Activated B cell treated with CpG ODN at 0.5 μM for 24 hours (primary cell): ENCODE data around the gene C2orf81. TPM values are rescaled to one million over a fixed set of nuclear protein-coding genes. Genes with fewer than 3 reads are reported as not detected.

Experiments used
- ATAC-seq: fragments of 200-7000 bp; cut with Tn5 transposase; one replicate; pipeline ENCODE4 v1.10.0; 2021; ENCODE audit warnings: low read depth, mild to moderate bottlenecking, moderate library complexity
- CTCF ChIA-PET: fragments of 350-600 bp; sonication (Branson Sonifier 250); formaldehyde crosslinking; loops from one replicate; lab custom pipeline; 2021; ENCODE audit warnings: antibody characterized with exemption; lab: Charles Lee
- POLR2A ChIA-PET: fragments of 350-600 bp; sonication (Branson Sonifier 250); formaldehyde crosslinking; loops from one replicate; lab custom pipeline; 2021; ENCODE audit warnings: antibody characterized with exemption; lab: Charles Lee
- DNase-seq: peaks from one replicate; pipeline ENCODE4 v3.0.0; 2022
- H3K27ac Mint-ChIP-seq: one replicate; pipeline ENCODE4 v1.8.0; 2020; ENCODE audit warnings: mixed read lengths
- H3K27me3 Mint-ChIP-seq: one replicate; pipeline ENCODE4 v1.8.0; 2021; ENCODE audit warnings: mixed read lengths
- H3K36me3 Mint-ChIP-seq: one replicate; pipeline ENCODE4 v1.8.0; 2021; ENCODE audit warnings: low read depth, mixed read lengths
- H3K4me1 Mint-ChIP-seq: one replicate; pipeline ENCODE4 v1.8.0; 2021; ENCODE audit warnings: mixed read lengths
- H3K4me3 Mint-ChIP-seq: one replicate; pipeline ENCODE4 v1.8.0; 2020; ENCODE audit warnings: mild to moderate bottlenecking, mixed read lengths
- H3K9me3 Mint-ChIP-seq: one replicate; pipeline ENCODE4 v1.8.0; 2020; ENCODE audit warnings: mixed read lengths
- CTCF ChIP-seq: fragments of 200-600 bp; IDR thresholded peaks from one replicate; pipeline ENCODE4 v1.8.0; 2022; ENCODE audit warnings: antibody characterized with exemption, mild to moderate bottlenecking
- intact Hi-C: fragments of 100-400 bp; cut with micrococcal nuclease; formaldehyde crosslinking; loops from one replicate; pipeline ENCODE4 v1.15.1; 2024
- total RNA-seq: library from RNA; stranded (reverse); gene quantifications from 2 replicates; pipeline ENCODE4 v1.2.3, GENCODE V29; 2022

Gene C2orf81
- total RNA-seq, 1 donor from 2014 or later: 5.5 TPM

DNA sequence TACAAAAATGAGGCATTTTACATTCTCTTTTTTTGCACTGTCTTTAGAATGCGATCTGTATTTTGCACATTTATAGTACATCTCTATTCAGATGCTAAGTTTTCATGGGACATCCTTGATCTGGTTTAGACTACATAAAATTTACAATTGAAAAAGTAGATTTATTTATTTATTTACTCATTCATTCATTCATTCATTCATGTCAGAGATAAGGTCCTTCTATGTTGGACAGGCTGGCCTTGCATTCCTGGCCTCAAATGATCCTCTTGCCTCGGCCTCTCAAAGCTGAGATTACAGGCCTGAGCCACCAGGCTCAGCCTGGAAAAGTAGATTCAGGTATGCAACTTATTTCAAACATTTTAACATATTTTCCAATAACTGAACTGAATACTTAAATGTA is 25.3 kb downstream of the C2orf81 start:
- ChIA-PET POLR2A (no interaction called here), CTCF (no interaction called here)
- no peak for DNase-seq
- H3K9me3 Mint-ChIP-seq: no peaks in the 10 kb centered on the region
- ATAC-seq: no peak
- H3K4me3 Mint-ChIP-seq: no peak overlapping the region
- peaks cover 6% of the 10 kb centered on the region for H3K4me1 Mint-ChIP-seq
- no peak for TF ChIP-seq CTCF
- intact Hi-C loops: no loop called here
- H3K27ac Mint-ChIP-seq: no peak overlapping the region
- H3K36me3 Mint-ChIP-seq: peaks cover 5% of the 10 kb centered on the region
- H3K27me3 Mint-ChIP-seq: peaks cover 4% of the 10 kb centered on the region

DNA sequence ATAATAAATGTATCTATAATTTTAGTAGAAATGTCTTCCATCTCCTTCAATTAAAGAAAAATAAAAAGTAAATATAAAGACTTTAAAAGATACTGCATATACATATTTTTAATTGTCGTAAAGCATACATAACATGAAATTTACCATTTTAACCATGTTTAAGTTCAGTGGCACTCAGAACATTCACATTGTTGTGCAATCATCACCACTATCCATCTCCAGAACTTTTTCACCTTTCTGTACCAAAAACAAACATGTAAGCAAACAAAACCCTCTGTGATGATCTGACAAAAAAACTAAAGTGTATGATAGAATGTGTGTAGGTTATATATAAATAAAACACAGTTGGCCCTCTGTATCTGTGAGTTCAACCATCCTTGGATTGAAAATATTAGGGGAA is 27.9 kb downstream of the C2orf81 start:
- no peak for TF ChIP-seq CTCF
- intact Hi-C loops: loop anchor here (2.0 kb wide), 1 partner anchor 193 kb away; no protein-coding TSS in a partner anchor
- no peak for DNase-seq
- no peak overlapping the region for H3K4me3 Mint-ChIP-seq
- no peaks in the 10 kb centered on the region for H3K9me3 Mint-ChIP-seq
- H3K4me1 Mint-ChIP-seq: peaks cover 6% of the 10 kb centered on the region
- peaks cover 7% of the 10 kb centered on the region for H3K36me3 Mint-ChIP-seq
- peaks cover 4% of the 10 kb centered on the region for H3K27me3 Mint-ChIP-seq
- CTCF ChIA-PET: interaction anchor here (4.0 kb wide), 1 partner anchor 21 kb away, joined by 14 read pairs; no protein-coding TSS in a partner anchor
- POLR2A ChIA-PET: no interaction called here
- no peak for ATAC-seq
- no peak overlapping the region for H3K27ac Mint-ChIP-seq

DNA sequence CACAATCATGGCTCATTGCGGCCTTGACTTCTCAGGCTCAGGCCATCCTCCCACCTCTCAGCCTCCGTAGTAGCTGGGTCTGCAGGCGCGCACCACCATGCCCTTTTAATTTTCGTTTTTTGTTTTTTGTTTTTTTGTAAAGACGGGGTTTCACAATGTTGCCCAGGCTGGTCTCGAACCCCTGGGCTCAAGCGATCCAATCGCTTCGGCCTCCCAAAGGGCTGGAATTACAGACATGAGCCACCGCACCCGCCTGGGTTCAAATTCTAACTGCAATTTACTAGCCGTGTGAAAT is 29.0 kb downstream of the C2orf81 start:
- intact Hi-C loops: loop anchor here (1.0 to 2.0 kb wide), 6 partner anchors 29 to 194 kb away; partner anchors contain the start of genes AUP1, C2orf81, HTRA2 and TTC31

DNA sequence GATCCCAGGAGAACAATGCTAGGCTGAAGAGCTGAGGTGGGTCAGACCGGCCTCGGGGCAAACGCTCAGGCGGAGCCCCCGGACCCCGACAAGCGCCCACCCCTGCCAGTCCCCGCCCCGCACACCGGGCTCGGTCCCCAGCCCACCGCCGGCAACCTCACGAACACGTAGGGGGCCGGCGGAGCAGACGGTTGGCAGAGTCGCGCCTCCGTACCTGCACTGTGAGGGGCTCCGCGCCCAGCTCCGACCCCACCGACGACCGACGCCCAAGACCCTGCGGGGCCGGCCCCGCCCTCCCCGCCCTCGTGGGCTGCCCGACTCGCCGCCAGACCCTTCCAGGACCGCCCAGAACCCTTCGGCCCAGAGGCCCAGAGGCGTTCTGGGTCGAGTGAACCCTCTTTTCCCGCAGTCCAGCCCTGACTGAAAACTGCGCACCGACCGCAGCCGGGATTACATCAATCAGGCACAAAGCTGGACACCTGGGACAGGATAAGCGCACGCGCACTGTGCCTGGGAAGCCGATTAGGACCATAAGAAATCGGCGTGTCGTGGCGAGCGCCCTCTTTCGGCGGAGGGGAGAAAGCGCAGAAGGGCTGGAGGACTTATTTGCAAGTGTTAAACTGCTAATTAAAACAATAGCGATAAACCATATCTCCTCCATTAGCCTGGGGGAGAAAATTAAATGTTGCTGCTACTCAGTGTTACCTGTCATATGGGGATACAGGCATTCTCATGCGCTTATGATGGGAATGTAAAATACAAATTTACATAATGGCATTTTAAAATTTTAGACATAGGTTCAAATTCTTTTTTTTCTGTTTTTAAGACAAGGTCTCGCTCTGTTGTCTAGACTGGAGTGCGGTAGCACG is 29.6 kb downstream of the C2orf81 start:
- peak; percentile 93 for TF ChIP-seq CTCF
- no peaks in the 10 kb centered on the region for H3K9me3 Mint-ChIP-seq
- H3K4me3 Mint-ChIP-seq: peak overlapping the region; percentile 96
- intact Hi-C loops: loop anchor here (1.0 to 2.0 kb wide), 8 partner anchors 29 to 655 kb away; partner anchors contain the start of genes AUP1, C2orf81, HTRA2 and TPRKB
- ChIA-PET CTCF (interaction anchor here (0.7 to 4.0 kb wide), 18 partner anchors 9 to 567 kb away, joined by 3 to 14 read pairs (median 4); partner anchors contain the start of genes CCDC142, DCTN1, MRPL53 and TTC31), POLR2A (interaction anchor here (0.5 to 1.9 kb wide), 21 partner anchors 12 to 441 kb away, joined by 3 to 18 read pairs (median 4); partner anchors contain the start of genes AUP1, C2orf81, HTRA2 and INO80B)
- DNase-seq (peak; percentile 94), ATAC-seq (peak; percentile 89)
- peak overlapping the region; percentile 99 for H3K27ac Mint-ChIP-seq
- H3K36me3 Mint-ChIP-seq: peaks cover 7% of the 10 kb centered on the region
- peaks cover 4% of the 10 kb centered on the region for H3K27me3 Mint-ChIP-seq
- H3K4me1 Mint-ChIP-seq: peaks cover 6% of the 10 kb centered on the region

More for the DNA sequence above, 29.0 kb downstream of the C2orf81 start:
- peaks cover 6% of the 10 kb centered on the region for H3K4me1 Mint-ChIP-seq
- ChIA-PET CTCF (interaction anchor here (1.0 to 4.0 kb wide), 9 partner anchors 9 to 568 kb away, joined by 3 to 14 read pairs (median 5); partner anchors contain the start of genes CCDC142, DCTN1, MRPL53 and TTC31), POLR2A (interaction anchor here (0.5 to 1.9 kb wide), 15 partner anchors 22 to 272 kb away, joined by 3 to 18 read pairs (median 5); partner anchors contain the start of genes AUP1, C2orf81, HTRA2 and INO80B)
- H3K9me3 Mint-ChIP-seq: no peaks in the 10 kb centered on the region
- DNase-seq (no peak), ATAC-seq (no peak)
- H3K4me3 Mint-ChIP-seq: peak overlapping the region; percentile 96
- H3K27me3 Mint-ChIP-seq: peaks cover 4% of the 10 kb centered on the region
- no peak for TF ChIP-seq CTCF
- H3K36me3 Mint-ChIP-seq: peaks cover 7% of the 10 kb centered on the region
- no peak overlapping the region for H3K27ac Mint-ChIP-seq

GRCh38 chr2:74391209-74391579 is 30.2 kb downstream of the C2orf81 start:
- ATAC-seq: no peak
- intact Hi-C loops: loop anchor here (1.0 to 2.0 kb wide), 2 partner anchors 67 to 654 kb away; partner anchors contain the start of genes TPRKB and WBP1
- ChIA-PET CTCF (interaction anchor here (0.8 to 4.0 kb wide), 16 partner anchors 8 to 567 kb away, joined by 3 to 14 read pairs (median 4); partner anchors contain the start of genes CCDC142, DCTN1, MRPL53 and TTC31), POLR2A (interaction anchor here (0.6 to 1.9 kb wide), 16 partner anchors 12 to 442 kb away, joined by 3 to 18 read pairs (median 5); partner anchors contain the start of genes AUP1, C2orf81, HTRA2 and INO80B)
- peaks cover 7% of the 10 kb centered on the region for H3K36me3 Mint-ChIP-seq
- H3K27me3 Mint-ChIP-seq: peaks cover 4% of the 10 kb centered on the region
- peaks cover 6% of the 10 kb centered on the region for H3K4me1 Mint-ChIP-seq
- peak overlapping the region; percentile 96 for H3K4me3 Mint-ChIP-seq
- no peak for TF ChIP-seq CTCF
- H3K27ac Mint-ChIP-seq: peak overlapping the region; percentile 99
- no peak for DNase-seq
- no peaks in the 10 kb centered on the region for H3K9me3 Mint-ChIP-seq
